T-helper 22 cell (primary cell): ENCODE measurements around the gene DKK3.

Experiments
- DNase-seq: peaks from one replicate; pipeline ENCODE4 v3.0.0-alpha.2; 2020; ENCODE audit warnings: low read depth

DKK3 gene

DNA sequence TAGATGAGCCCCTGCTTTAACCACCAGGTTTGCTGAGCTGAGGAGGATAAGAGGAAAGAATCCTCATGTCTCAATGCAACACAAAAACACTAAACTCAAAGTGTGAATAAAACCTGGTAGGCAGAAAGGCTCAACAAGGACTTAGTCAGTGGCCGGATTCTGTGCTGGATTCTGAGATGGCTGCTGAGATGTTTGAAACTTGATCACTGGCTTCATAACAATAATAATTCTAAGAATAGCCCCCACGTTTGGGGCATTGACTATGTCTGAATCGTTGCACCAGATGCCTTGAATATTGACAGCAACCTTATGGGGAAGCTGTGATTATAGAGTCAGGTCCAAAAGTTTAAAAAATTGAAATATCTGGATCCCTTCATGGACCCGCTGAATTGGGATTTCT lies 4.6 kb downstream of the DKK3 start:
- no peak for DNase-seq

- DNase-seq, result no peak
Measured at GRCh38 chr11:12003336-12003735, 5.1 kb downstream of the DKK3 start.

GRCh38 chr11:12001186-12001585 lies 7.2 kb downstream of the DKK3 start:
- DNase-seq, result no peak

GRCh38 chr11:11998091-11998781 lies 10.2 kb downstream of the DKK3 start:
- DNase-seq, result no peak

DNA sequence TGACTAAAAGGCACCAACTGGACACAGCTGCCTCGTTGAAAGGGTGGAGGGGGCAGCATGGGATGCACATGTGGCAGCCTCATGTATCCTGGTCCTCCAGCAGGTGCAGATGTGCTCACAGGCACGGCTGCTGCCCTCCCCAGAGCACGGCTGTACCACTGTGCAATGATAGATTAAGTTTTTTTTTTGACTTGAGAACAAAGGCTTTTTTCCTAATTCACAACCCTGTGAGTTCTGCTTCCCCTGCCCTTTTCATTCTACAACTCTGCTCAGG lies 11.4 kb downstream of the DKK3 start:
- DNase-seq, result no peak

- DNase-seq, result no peak
Measured at GRCh38 chr11:11996321-11997048, 11.9 kb downstream of the DKK3 start.

GRCh38 chr11:11995601-11996000 lies 12.8 kb downstream of the DKK3 start:
- no peak for DNase-seq

DNA sequence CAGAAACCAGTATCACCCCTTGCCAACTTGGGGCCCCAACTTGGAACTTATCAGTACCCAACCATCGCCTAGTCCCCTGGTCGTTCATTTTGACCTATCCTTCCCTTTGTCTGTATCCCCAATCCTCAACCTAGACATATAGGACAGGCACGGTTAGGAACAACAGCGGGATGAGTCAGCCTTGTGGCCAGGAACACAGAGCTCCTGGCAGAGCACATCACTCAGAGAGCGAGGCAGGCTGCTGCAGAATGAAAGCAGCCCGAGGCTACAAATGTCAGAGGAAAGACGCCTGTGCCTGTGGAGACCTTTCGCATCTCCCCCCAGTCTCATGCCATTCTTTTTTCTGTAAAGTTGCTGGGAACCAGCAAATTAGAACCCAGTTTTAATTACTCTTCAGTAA lies 14.6 kb downstream of the DKK3 start:
- DNase-seq, result no peak

- no peak for DNase-seq
Measured at GRCh38 chr11:11992257-11993212, 15.9 kb downstream of the DKK3 start.

GRCh38 chr11:11989774-11990744 lies 18.4 kb downstream of the DKK3 start:
- DNase-seq, result no peak

DNA sequence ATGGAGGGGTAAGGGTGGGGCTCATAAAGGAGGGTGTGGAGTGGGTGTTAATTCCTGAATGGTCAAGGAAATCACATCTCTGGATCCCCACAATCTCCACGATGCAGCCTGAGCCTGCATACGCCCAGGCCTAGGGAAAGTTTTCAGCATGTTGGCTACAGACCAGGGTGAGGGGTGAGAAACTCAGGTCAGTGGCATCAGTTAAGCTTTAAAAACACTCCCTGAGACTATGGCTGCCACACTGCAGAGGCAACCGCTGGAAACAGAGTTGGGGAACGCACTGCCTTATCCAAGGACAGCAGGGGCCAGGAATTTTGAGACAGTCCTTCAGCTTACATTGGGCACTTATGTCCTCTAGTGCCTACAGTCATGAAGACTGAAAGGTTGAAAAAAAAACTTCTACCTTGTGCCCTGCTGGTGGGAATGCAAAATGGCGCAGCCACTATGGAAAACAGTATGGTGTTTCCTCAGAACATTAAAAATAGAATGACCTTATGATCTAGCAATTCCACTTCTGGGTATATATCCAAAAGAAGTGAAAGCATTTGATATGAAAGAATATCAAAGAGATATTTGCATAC lies 19.7 kb downstream of the DKK3 start:
- DNase-seq, result no peak

GRCh38 chr11:11988099-11988651 lies 20.3 kb downstream of the DKK3 start:
- DNase-seq, result no peak

- no peak for DNase-seq
Measured at GRCh38 chr11:11987503-11988022, 20.9 kb downstream of the DKK3 start.

DNA sequence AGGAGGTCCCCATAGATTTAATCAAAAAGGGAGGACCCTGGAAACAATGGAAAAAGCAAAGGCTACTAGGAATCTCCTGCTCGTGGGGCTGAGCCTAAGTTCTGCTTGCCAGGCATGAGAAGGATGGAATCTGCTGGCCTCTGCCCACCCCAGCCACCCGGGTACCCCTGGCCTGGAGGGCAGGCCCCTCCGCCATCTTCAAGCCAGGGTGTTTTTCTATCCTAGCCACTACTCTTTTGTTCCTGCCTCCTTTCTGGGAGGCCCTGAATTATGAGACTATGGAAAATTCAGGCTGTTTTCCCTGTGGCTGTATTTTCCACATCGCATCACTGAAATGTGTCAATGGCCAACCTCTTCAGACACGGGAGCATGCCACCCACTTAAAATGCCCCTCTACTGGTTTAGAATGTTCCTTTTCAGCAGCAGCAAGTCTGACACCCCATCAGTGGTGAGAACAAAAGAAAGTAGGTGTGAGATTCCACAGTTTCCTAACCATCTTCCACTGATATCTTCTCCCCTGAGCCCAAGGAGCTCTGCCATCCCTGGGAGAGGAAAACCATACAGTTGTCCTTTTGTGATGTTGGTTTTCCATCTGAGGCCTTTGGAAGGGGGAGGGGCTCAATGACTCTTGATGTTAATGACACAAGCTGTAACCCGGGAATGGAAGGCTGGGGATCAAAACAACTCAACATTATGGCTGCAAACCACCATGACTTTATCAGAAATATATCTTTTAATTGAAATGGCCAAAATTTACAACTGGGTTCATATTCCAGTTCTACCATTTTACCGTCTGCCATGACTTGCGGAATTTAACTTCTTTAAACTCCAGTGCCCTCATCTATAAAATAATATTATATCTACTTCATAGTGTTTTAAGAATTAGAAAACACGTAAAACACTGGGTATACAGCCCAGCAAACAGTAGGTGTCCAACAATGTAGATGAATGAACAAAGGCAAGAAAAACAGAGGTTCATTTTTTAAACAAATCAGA lies 22.2 kb downstream of the DKK3 start:
- DNase-seq, result no peak

DNA sequence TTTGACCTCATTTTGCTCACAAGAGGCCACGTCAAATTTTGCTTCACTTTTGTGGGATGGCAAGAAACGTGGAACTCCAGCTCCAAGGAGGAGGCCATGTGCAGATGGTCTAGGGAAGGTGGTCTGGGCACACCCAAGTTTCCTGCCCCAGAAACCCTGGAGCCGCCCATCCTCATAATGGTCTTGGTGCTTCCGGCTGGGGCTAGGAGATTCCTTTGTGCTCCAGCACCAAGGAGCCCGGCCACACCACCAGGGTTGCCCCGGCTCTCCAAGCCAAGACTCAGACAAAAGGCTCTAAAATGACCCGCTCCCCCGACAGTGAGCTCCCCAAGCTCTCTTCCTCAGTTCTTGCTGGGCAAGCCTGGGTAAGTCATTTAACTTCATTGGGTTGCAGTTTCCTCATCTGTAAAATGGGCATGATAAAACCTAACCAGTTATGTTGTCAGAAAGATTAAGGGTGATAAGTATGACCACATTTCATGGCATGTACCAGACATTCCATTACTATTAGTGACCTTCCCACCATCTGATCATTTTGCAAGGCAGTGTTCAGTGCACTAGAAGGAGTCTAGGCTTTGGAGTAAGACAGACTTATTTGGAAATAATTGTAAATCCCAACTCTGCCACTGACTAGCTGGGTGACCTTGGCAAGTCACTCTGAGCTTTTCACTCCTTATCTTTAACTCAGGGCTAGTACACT lies 23.3 kb downstream of the DKK3 start:
- no peak for DNase-seq

- no peak for DNase-seq
Measured at GRCh38 chr11:11984563-11984962, 23.9 kb downstream of the DKK3 start.

GRCh38 chr11:11983427-11983826 lies 25.0 kb downstream of the DKK3 start:
- no peak for DNase-seq

GRCh38 chr11:11982975-11983374 lies 25.5 kb downstream of the DKK3 start:
- DNase-seq, result no peak

GRCh38 chr11:11982461-11982860 lies 26.0 kb downstream of the DKK3 start:
- no peak for DNase-seq
